ENCODE results near the gene RSPO1.

DNA sequence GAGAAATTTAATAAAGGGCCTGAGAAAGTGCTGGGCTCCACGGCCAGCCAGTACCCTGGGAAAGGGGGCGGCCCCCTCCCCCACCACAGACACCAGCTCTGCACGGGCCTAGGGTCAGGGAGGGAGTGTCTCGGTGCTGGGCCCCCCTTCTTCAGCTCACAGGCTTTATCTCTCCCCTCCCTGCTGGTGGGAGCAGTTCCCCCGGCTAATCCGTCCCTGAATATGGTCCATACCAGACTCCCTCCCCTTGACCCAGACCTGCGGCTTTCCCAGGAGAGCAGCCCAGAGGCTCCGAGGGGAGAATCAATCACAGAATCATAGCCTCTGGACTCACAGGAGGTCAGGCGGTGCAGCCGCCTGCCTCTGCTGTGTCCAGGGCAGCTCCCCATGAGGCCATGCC is 26.0 kb upstream of the RSPO1 start:
- TF ChIP-seq CTCF (IDR thresholded peaks at IDR 0.05) (no peak), POLR2A (IDR thresholded peaks at IDR 0.05) (no peak)

All from ovary (tissue), 3 donors.